Gastrocnemius medialis (tissue), 4 donors: ENCODE results near the gene MBNL2.

Source experiments
- POLR2A ChIP-seq, 2 donors: fragments of 450-650 bp; IDR thresholded peaks; one replicate each; pipeline ENCODE4 v1.6.1; 2017; ENCODE audit warnings: antibody characterized with exemption in 2 of 2, mild to moderate bottlenecking in 2 of 2, moderate library complexity in 2 of 2
- TF ChIP-seq, protein P1 (sequence below), 5 experiments: fragments of 450-650 bp in 3 of 5; fragments of 200-600 bp in 2 of 5; sonication (generic) in 2 of 5; IDR thresholded peaks in 4 of 5; conservative IDR thresholded peaks in 1 of 5; 1 replicate in 4 of 5; 2 replicates in 1 of 5; pipeline ENCODE4 v1.5.1; 2016 to 2019; ENCODE audit warnings: antibody characterized with exemption in 5 of 5, mild to moderate bottlenecking in 3 of 5, moderate library complexity in 3 of 5

DNA sequence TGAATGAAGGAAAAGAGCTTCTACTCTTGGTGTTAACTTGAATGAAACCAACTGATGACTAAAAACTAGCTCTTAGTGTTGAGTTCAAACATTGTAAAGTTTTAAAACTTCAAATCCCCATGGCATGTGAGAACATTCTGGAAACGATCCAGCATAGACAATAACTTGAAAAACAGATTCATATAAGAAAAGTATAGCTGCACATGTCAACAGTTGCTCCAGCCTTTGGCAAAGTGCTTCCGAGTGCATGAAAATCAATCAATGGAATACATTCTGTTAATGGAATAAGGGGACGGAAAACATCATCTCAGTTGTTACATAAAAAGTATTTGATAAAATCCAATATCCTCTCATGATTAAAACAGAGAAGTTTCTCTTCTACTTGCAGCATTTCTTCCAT lies 89.8 kb downstream of the MBNL2 start:
- TF ChIP-seq, protein P1, sequence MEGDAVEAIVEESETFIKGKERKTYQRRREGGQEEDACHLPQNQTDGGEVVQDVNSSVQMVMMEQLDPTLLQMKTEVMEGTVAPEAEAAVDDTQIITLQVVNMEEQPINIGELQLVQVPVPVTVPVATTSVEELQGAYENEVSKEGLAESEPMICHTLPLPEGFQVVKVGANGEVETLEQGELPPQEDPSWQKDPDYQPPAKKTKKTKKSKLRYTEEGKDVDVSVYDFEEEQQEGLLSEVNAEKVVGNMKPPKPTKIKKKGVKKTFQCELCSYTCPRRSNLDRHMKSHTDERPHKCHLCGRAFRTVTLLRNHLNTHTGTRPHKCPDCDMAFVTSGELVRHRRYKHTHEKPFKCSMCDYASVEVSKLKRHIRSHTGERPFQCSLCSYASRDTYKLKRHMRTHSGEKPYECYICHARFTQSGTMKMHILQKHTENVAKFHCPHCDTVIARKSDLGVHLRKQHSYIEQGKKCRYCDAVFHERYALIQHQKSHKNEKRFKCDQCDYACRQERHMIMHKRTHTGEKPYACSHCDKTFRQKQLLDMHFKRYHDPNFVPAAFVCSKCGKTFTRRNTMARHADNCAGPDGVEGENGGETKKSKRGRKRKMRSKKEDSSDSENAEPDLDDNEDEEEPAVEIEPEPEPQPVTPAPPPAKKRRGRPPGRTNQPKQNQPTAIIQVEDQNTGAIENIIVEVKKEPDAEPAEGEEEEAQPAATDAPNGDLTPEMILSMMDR (IDR thresholded peaks at IDR 0.05 in 4 of 5, conservative IDR thresholded peaks at IDR 0.05 in 1 of 5), result no peak
- no peak for TF ChIP-seq POLR2A (IDR thresholded peaks at IDR 0.05)
